Measurements from ENCODE around the gene TMEM239. TPM values are rescaled to one million over a fixed set of nuclear protein-coding genes. Genes with fewer than 3 reads are reported as not detected.

TMEM239 gene
- total and polyA plus RNA-seq, 2 of the 8 experiments (the other 6 are each of a cell fraction or from before 2014, with no cell fraction given) = not detected

DNA sequence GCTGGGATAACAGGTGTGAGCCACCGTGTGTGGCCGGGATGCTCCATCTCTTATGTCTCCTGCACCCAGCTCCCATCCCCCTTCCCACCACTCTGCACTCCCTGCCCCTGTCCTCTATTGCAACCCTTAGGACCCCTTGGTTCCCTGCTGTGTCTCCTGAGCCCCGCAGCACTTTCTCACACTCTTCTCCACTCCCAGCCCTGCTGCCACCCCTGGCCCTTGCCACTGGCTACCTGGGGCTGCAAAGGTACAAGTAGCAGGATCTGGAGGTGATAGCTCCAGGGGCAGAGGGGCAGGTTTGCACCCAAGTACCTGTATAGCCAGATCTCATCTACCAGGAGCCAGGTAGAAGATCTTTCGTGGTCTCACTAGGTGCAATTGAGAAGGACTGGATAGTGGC lies 9.1 kb upstream of the TMEM239 start:
- Histone ChIP-seq H3K56ac (replicated peaks; ENCODE audit: insufficient read length, low read depth, low read length) (no peak overlapping the region), H3K4me3 (ENCODE audit: extremely low read depth in 1 of 4, insufficient read depth in 2 of 4, low read depth in 3 of 4, low read length in 4 of 4) (no peak overlapping the region), H3K4me1 (replicated peaks in 1 of 4; ENCODE audit: control insufficient read depth in 3 of 4, insufficient read depth in 4 of 4, low read length in 3 of 4) (peaks cover 0 to 13% (median 8%) of the 10 kb centered on the region in 4 experiments; a peak in 6 of 7 replicates), H3K23ac (ENCODE audit: insufficient read length) (no peak overlapping the region), H3K23me2 (ENCODE audit: low read depth, low read length) (peaks cover 4% of the 10 kb centered on the region; the same call in 1 of the 2 replicates), H3K18ac (ENCODE audit: extremely low read depth, low read length) (no peak overlapping the region), H4K91ac (replicated peaks; ENCODE audit: insufficient read length, low read length) (no peak overlapping the region), H3K4ac (replicated peaks; ENCODE audit: insufficient read length, low read depth, low read length) (no peak overlapping the region), H3K36me3 (ENCODE audit: control insufficient read depth in 2 of 4, insufficient read depth in 4 of 4, low read length in 3 of 4) (no peaks in the 10 kb centered on the region), H3K27ac (ENCODE audit: low read depth, low read length) (no peak overlapping the region), H3K9ac (replicated peaks in 1 of 4; ENCODE audit: extremely low read depth in 1 of 4, low read depth in 3 of 4, low read length in 3 of 4) (no peak overlapping the region), H4K5ac (ENCODE audit: insufficient read length, low read depth, low read length) (no peak overlapping the region), H3K9me3 (ENCODE audit: insufficient read depth in 2 of 2, low read depth in 1 of 2, low read length in 1 of 2) (0 out of 4 replicates have a peak, but pooled peaks cover 0 to 1% of the 10 kb centered on the region in 2 experiments), H2BK5ac (ENCODE audit: low read depth, low read length) (no peak overlapping the region), H3K79me1 (ENCODE audit: low read depth, low read length) (no peaks in the 10 kb centered on the region), H2BK20ac (ENCODE audit: low read length) (no peak overlapping the region), H3K14ac (ENCODE audit: insufficient read length) (no peak overlapping the region), H3K27me3 (replicated peaks in 1 of 4; ENCODE audit: control insufficient read depth in 3 of 4, extremely low read depth in 1 of 4, insufficient read depth in 3 of 4, low read length in 3 of 4) (peaks cover 41 to 59% (median 53%) of the 10 kb centered on the region in 4 experiments), H2AFZ (ENCODE audit: low read length) (no peak overlapping the region), H2BK15ac (ENCODE audit: low read length) (no peak overlapping the region), H4K8ac (ENCODE audit: extremely low read depth, insufficient read depth, low read length) (no peak overlapping the region), H2BK120ac (replicated peaks; ENCODE audit: low read depth, low read length) (no peak overlapping the region), H2BK12ac (ENCODE audit: low read depth, low read length) (no peak overlapping the region), H4K20me1 (replicated peaks in 1 of 2; ENCODE audit: control insufficient read depth in 1 of 2, insufficient read depth in 2 of 2, low read length in 2 of 2) (peaks cover 0 to 2% of the 10 kb centered on the region in 2 experiments), H3K4me2 (ENCODE audit: insufficient read depth in 1 of 2, low read depth in 2 of 2, low read length in 2 of 2) (no peak overlapping the region), H2AK5ac (ENCODE audit: low read depth, low read length) (no peak overlapping the region), H3K79me2 (ENCODE audit: control insufficient read depth in 1 of 2, insufficient read depth in 2 of 2, low read length in 2 of 2) (no peaks in the 10 kb centered on the region)
- DNase-seq (ENCODE audit: low read depth in 1 of 2, low spot score in 2 of 2) = no peak
- TF ChIP-seq TEAD4 (IDR thresholded peaks at IDR 0.05; ENCODE audit: low read depth, low read length) (no peak), SRF (IDR thresholded peaks at IDR 0.05; ENCODE audit: low read depth, low read length) (no peak), CHD1 (IDR thresholded peaks at IDR 0.05; ENCODE audit: low read depth, low read length) (no peak)
- no peak for FAIRE-seq
- ChIA-PET CTCF (ENCODE audit: partially characterized antibody) (interaction anchor here (0.9 to 2.0 kb wide), 2 partner anchors 50 to 54 kb away, joined by 3 to 8 read pairs; no protein-coding TSS in a partner anchor), POLR2A (ENCODE audit: partially characterized antibody) (interaction anchor here (1.4 kb wide), 1 partner anchor 51 kb away, joined by 4 read pairs; no protein-coding TSS in a partner anchor)
- WGBS, 2 experiments (ENCODE audit: extremely low coverage in 1 of 2, insufficient coverage in 1 of 2, insufficient read length in 1 of 2, insufficient replicate concordance in 2 of 2, low coverage in 1 of 2, low lambda C conversion rate in 2 of 2, missing lambda C conversion rate in 1 of 2) = 74% methylated on average over 4 of the region's 4 CpGs; no CpG with 5 or more reads in 1 of the 2 experiments

All from H1 (cell line).